PC-3 (cell line): ENCODE results near the gene SRGAP1. TPM values are rescaled to one million over a fixed set of nuclear protein-coding genes. Genes with fewer than 3 reads are reported as not detected.

ENCODE experiments used
- ATAC-seq: fragments of 200-7000 bp; cut with Tn5 transposase; 2 replicates; pipeline ENCODE4 v1.9.1; 2020; ENCODE audit warnings: mild to moderate bottlenecking, moderate library complexity
- BruUV-seq: library from RNA; stranded (reverse); fragments of 400-500 nt; replicated peaks from 2 replicates; lab custom pipeline; 2021; lab: Mats Ljungman, UMichigan
- CTCF ChIA-PET: fragments of 300-600 bp; sonication (Branson Sonifier 250); formaldehyde crosslinking; loops from one replicate; lab custom pipeline; 2022; ENCODE audit warnings: antibody characterized with exemption; lab: Charles Lee
- POLR2A ChIA-PET: fragments of 300-600 bp; sonication (Branson Sonifier 250); formaldehyde crosslinking; loops from one replicate; lab custom pipeline; 2022; ENCODE audit warnings: antibody characterized with exemption; ENCODE audit not compliant: unreplicated experiment; lab: Charles Lee
- DNase-seq: peaks from one replicate; pipeline ENCODE4 v3.0.0-alpha.2; 2015
- H2AFZ ChIP-seq: fragments of 300-600 bp; sonication (generic); 2 replicates; pipeline ENCODE4 v1.6.0; 2016; ENCODE audit warnings: antibody characterized with exemption, low read length
- H3F3A ChIP-seq: fragments of 300-600 bp; sonication (generic); one replicate; pipeline ENCODE4 v1.6.0; 2017; ENCODE audit warnings: antibody characterized with exemption, low read length, control low read depth, mild to moderate bottlenecking; ENCODE audit not compliant: unreplicated experiment
- H3K27ac ChIP-seq: fragments of 300-600 bp; sonication (generic); 2 replicates; pipeline ENCODE4 v1.5.1; 2016; ENCODE audit warnings: mild to moderate bottlenecking, low read length
- H3K27me3 ChIP-seq: fragments of 300-600 bp; sonication (generic); 2 replicates; pipeline ENCODE4 v1.6.1; 2016; ENCODE audit warnings: low read length, mixed read lengths
- H3K36me3 ChIP-seq: fragments of 300-600 bp; sonication (generic); 2 replicates; pipeline ENCODE4 v1.6.1; 2016; ENCODE audit warnings: low read depth, mixed run types, low read length, mixed read lengths
- H3K4me1 ChIP-seq: fragments of 300-600 bp; sonication (generic); 2 replicates; pipeline ENCODE4 v1.5.1; 2016; ENCODE audit warnings: low read length; ENCODE audit not compliant: insufficient read depth
- H3K4me2 ChIP-seq: fragments of 300-600 bp; sonication (generic); 2 replicates; pipeline ENCODE4 v1.6.0; 2016; ENCODE audit warnings: low read length
- H3K4me3 ChIP-seq: fragments of 300-600 bp; sonication (generic); 2 replicates; pipeline ENCODE4 v1.5.1; 2016; ENCODE audit warnings: mild to moderate bottlenecking, low read length, mixed read lengths
- H3K79me2 ChIP-seq: fragments of 300-600 bp; sonication (generic); 2 replicates; pipeline ENCODE4 v1.6.1; 2017; ENCODE audit warnings: low read length, mixed read lengths
- H3K9ac ChIP-seq: fragments of 300-600 bp; sonication (generic); 2 replicates; pipeline ENCODE4 v1.6.0; 2016; ENCODE audit warnings: mild to moderate bottlenecking, low read length
- H3K9me2 ChIP-seq: fragments of 300-600 bp; sonication (generic); replicated peaks from 2 replicates; pipeline ENCODE4 v1.6.1; 2016; ENCODE audit warnings: mixed run types, low read length, mixed read lengths
- H3K9me3 ChIP-seq: fragments of 300-600 bp; sonication (generic); 2 replicates; pipeline ENCODE4 v1.6.1; 2016; ENCODE audit warnings: low read length, mixed read lengths
- H4K20me1 ChIP-seq: fragments of 300-600 bp; sonication (generic); 2 replicates; pipeline ENCODE4 v1.6.1; 2016; ENCODE audit warnings: low read length, mixed read lengths
- CTCF ChIP-seq: fragments of 300-600 bp; sonication (generic); conservative IDR thresholded peaks from 2 replicates; pipeline ENCODE4 v1.5.1; 2017; ENCODE audit warnings: antibody characterized with exemption, low read depth, mild to moderate bottlenecking, low read length
- EZH2 ChIP-seq: fragments of 300-600 bp; sonication (generic); IDR thresholded peaks from one replicate; pipeline ENCODE4 v1.6.1; 2017; ENCODE audit warnings: antibody characterized with exemption, mild to moderate bottlenecking, low read length; ENCODE audit not compliant: unreplicated experiment
- EZH2phosphoT487 ChIP-seq: fragments of 300-600 bp; sonication (generic); IDR thresholded peaks from 2 replicates; pipeline ENCODE4 v1.6.1; 2018; ENCODE audit warnings: mild to moderate bottlenecking, antibody characterized with exemption, low read length, borderline replicate concordance
- intact Hi-C: fragments of 100-400 bp; cut with micrococcal nuclease; formaldehyde crosslinking; loops from 2 replicates; pipeline ENCODE4 v1.9.0; 2023
- total RNA-seq: library from RNA; depleted of rRNA; stranded (reverse); fragments of >200 nt; gene quantifications from 2 replicates; pipeline ENCODE4 v1.2.3, GENCODE V29; 2014

The SRGAP1 gene
- total RNA-seq, 1 experiment from 2014 or later: 11.0 TPM

GRCh38 chr12:64053117-64053516 is 208.6 kb downstream of the SRGAP1 start:
- DNase-seq: no peak
- Histone ChIP-seq H3K4me3 (no peak overlapping the region), H3K4me1 (no peaks in the 10 kb centered on the region), H3K9me3 (0 out of 2 replicates have a peak, but pooled peaks cover 8% of the 10 kb centered on the region), H3K36me3 (peaks cover 33% of the 10 kb centered on the region), H4K20me1 (no peaks in the 10 kb centered on the region), H3K27me3 (no peaks in the 10 kb centered on the region), H2AFZ (no peak overlapping the region), H3K9ac (no peak overlapping the region), H3K9me2 (no peaks in the 10 kb centered on the region), H3F3A (no peaks in the 10 kb centered on the region), H3K79me2 (no peaks in the 10 kb centered on the region), H3K27ac (no peak overlapping the region), H3K4me2 (no peak overlapping the region)
- TF ChIP-seq EZH2phosphoT487 (no peak), CTCF (no peak)
- BruUV-seq: no TSS peak
- CTCF ChIA-PET: no interaction called here
- intact Hi-C loops: no loop called here
- no peak for ATAC-seq
- POLR2A ChIA-PET: no interaction called here

GRCh38 chr12:64054079-64054520 is 209.6 kb downstream of the SRGAP1 start:
- H3F3A ChIP-seq: no peaks in the 10 kb centered on the region
- no peak overlapping the region for H3K9ac ChIP-seq
- H3K9me3 ChIP-seq: 0 out of 2 replicates have a peak, but pooled peaks cover 8% of the 10 kb centered on the region
- CTCF ChIA-PET: no interaction called here
- H3K79me2 ChIP-seq: no peaks in the 10 kb centered on the region
- POLR2A ChIA-PET: no interaction called here
- no peak overlapping the region for H3K27ac ChIP-seq
- no peaks in the 10 kb centered on the region for H3K9me2 ChIP-seq
- H2AFZ ChIP-seq: no peak overlapping the region
- no peak for TF ChIP-seq CTCF
- no peak for TF ChIP-seq EZH2phosphoT487
- no peak for TF ChIP-seq EZH2
- H3K4me2 ChIP-seq: no peak overlapping the region
- ATAC-seq (no peak), DNase-seq (no peak)
- H3K4me3 ChIP-seq: no peak overlapping the region
- H4K20me1 ChIP-seq: no peaks in the 10 kb centered on the region
- H3K36me3 ChIP-seq: peaks cover 23% of the 10 kb centered on the region
- no peaks in the 10 kb centered on the region for H3K4me1 ChIP-seq
- intact Hi-C loops: no loop called here
- H3K27me3 ChIP-seq: no peaks in the 10 kb centered on the region
- BruUV-seq: no TSS peak

DNA sequence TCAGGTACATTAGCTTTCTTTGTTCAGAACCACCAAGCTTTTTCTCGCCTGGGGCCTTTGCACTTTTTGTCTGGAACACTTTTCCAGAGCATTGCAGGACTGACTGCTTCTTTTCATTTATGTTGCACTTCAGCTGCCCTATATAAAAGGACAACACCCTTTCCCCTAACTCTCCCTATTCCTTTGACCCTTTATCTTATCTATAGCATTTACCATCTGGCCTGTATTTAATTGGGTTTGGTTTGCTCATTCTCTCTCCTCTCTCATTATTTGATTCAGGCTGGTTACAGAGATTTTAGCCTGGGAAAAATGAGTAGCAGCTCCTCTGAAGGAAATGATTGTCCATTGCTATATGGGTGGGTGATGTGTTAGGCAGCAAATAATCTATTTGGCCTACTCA is 212.2 kb downstream of the SRGAP1 start:
- Histone ChIP-seq H3K9me3 (no peaks in the 10 kb centered on the region), H3K36me3 (peaks cover 13% of the 10 kb centered on the region), H3F3A (no peaks in the 10 kb centered on the region), H3K27ac (no peak overlapping the region), H4K20me1 (no peaks in the 10 kb centered on the region), H3K9me2 (no peaks in the 10 kb centered on the region), H3K4me2 (no peak overlapping the region), H3K4me1 (no peaks in the 10 kb centered on the region), H2AFZ (no peak overlapping the region), H3K9ac (no peak overlapping the region), H3K79me2 (no peaks in the 10 kb centered on the region), H3K4me3 (no peak overlapping the region), H3K27me3 (no peaks in the 10 kb centered on the region)
- BruUV-seq: no TSS peak
- DNase-seq (no peak), ATAC-seq (no peak)
- POLR2A ChIA-PET: no interaction called here
- TF ChIP-seq CTCF (no peak), EZH2phosphoT487 (no peak), EZH2 (no peak)
- intact Hi-C loops: no loop called here
- CTCF ChIA-PET: no interaction called here
